HepG2 (cell line): ENCODE results near the gene GBA3. TPM values are rescaled to one million over a fixed set of nuclear protein-coding genes. Genes with fewer than 3 reads are reported as not detected.

Experiments used
- ATAC-seq: fragments of 200-7000 bp; cut with Tn5 transposase; 3 replicates; pipeline ENCODE4 v1.9.1; 2020; ENCODE audit warnings: mild to moderate bottlenecking, moderate library complexity
- BruUV-seq: library from RNA; stranded (reverse); fragments of 400-500 nt; replicated peaks from 2 replicates; lab custom pipeline; 2021; lab: Mats Ljungman, UMichigan
- CTCF ChIA-PET: fragments of 300-600 bp; formaldehyde crosslinking; extraction: SDS; loops from one replicate; lab custom pipeline; 2021; ENCODE audit warnings: low total read pairs, inconsistent platforms, low intra/inter-chr PET ratio; lab: Yijun Ruan, JAX
- POLR2A ChIA-PET: fragments of 350-600 bp; sonication (Branson Sonifier 250); formaldehyde crosslinking; loops from one replicate; lab custom pipeline; 2020; ENCODE audit warnings: antibody characterized with exemption, inconsistent platforms; lab: Yijun Ruan, JAX
- DNase-seq: peaks from one replicate; pipeline ENCODE4 v3.0.0-alpha.2; 2015; ENCODE audit warnings: low spot score
- FAIRE-seq: peaks from 3 replicates; lab custom pipeline; 2011; peaks lifted over from hg19 to GRCh38; lab: Jason Lieb, UNC
- H2AFZ ChIP-seq: one replicate; pipeline ENCODE4 v1.6.1; 2011; ENCODE audit warnings: low read length, inconsistent platforms
- H3K27ac ChIP-seq: fragments of 300-600 bp; 3 replicates; pipeline ENCODE4 v1.8.0; 2011; ENCODE audit warnings: mixed run types, mild to moderate bottlenecking, mixed read lengths, low read length, inconsistent platforms; ENCODE audit not compliant: insufficient read depth; ENCODE audit errors: extremely low read length
- H3K27me3 ChIP-seq, 2 experiments: fragments of 200-600 bp in 1 of 2; 2 replicates in 1 of 2; 3 replicates in 1 of 2; pipeline versions ENCODE4 v1.6.0 to v1.8.0; 2011; ENCODE audit warnings: low read length in 2 of 2, mild to moderate bottlenecking in 2 of 2, moderate library complexity in 2 of 2, inconsistent platforms in 1 of 2; ENCODE audit not compliant: insufficient read depth in 2 of 2, control insufficient read depth in 1 of 2
- H3K36me3 ChIP-seq, 2 experiments: fragments of 200-600 bp in 1 of 2; replicated peaks in 1 of 2; 2 replicates in 1 of 2; 3 replicates in 1 of 2; pipeline versions ENCODE4 v1.5.1 to v1.8.0; 2011; ENCODE audit warnings: low read length in 2 of 2, inconsistent platforms in 1 of 2; ENCODE audit not compliant: insufficient read depth in 2 of 2, control insufficient read depth in 1 of 2
- H3K4me1 ChIP-seq: 2 replicates; pipeline ENCODE4 v1.5.1; 2012; ENCODE audit warnings: low read length, inconsistent platforms; ENCODE audit not compliant: insufficient read depth
- H3K4me2 ChIP-seq: 2 replicates; pipeline ENCODE4 v1.6.0; 2011; ENCODE audit warnings: low read depth, low read length, inconsistent platforms
- H3K4me3 ChIP-seq, 3 experiments: fragments of 200-600 bp in 1 of 3; sonication (generic), shearing (Covaris generic) in 1 of 3; replicated peaks in 1 of 3; 2 replicates each; pipeline ENCODE4 v1.5.1; 2011 to 2016; ENCODE audit warnings: low read length in 3 of 3, inconsistent platforms in 2 of 3, low read depth in 2 of 3, mild to moderate bottlenecking in 2 of 3, control low read depth in 1 of 3, mixed read lengths in 1 of 3; ENCODE audit not compliant: insufficient read depth in 1 of 3
- H3K79me2 ChIP-seq: one replicate; pipeline ENCODE4 v1.6.1; 2011; ENCODE audit warnings: low read length, inconsistent platforms; ENCODE audit not compliant: insufficient read depth
- H3K9ac ChIP-seq: 2 replicates; pipeline ENCODE4 v1.6.0; 2011; ENCODE audit warnings: mild to moderate bottlenecking, low read depth, low read length, inconsistent platforms; ENCODE audit not compliant: insufficient read depth
- H3K9me3 ChIP-seq: 2 replicates; pipeline ENCODE4 v1.5.1; 2012; ENCODE audit warnings: mild to moderate bottlenecking, low read length
- H4K20me1 ChIP-seq: 2 replicates; pipeline ENCODE4 v1.6.0; 2011; ENCODE audit warnings: inconsistent platforms, mild to moderate bottlenecking, low read length, moderate library complexity; ENCODE audit not compliant: insufficient read depth
- BCL6 ChIP-seq: IDR thresholded peaks from 2 replicates; pipeline ENCODE4 v1.6.1; 2016; ENCODE audit warnings: missing genetic modification reagents, missing compliant biosample characterization
- CREM ChIP-seq, 2 experiments: sonication (generic) in 1 of 2; formaldehyde crosslinking in 1 of 2; IDR thresholded peaks; 2 replicates each; pipeline versions ENCODE4 v1.4.0 to v1.6.1; 2016 to 2020; ENCODE audit warnings: antibody characterized with exemption in 1 of 2, mild to moderate bottlenecking in 1 of 2, missing genetic modification reagents in 1 of 2
- ELK4 ChIP-seq: sonication (generic); formaldehyde crosslinking; IDR thresholded peaks from 2 replicates; pipeline ENCODE4 v1.9.0; 2021; ENCODE audit warnings: missing genetic modification reagents, borderline replicate concordance
- GTF2F1 ChIP-seq: fragments of 150-350 bp; IDR thresholded peaks from 2 replicates; pipeline ENCODE4 v1.6.1; 2014; ENCODE audit warnings: low read length
- HMG20B ChIP-seq: conservative IDR thresholded peaks from 2 replicates; pipeline ENCODE4 v1.6.1; 2016; ENCODE audit warnings: missing genetic modification reagents, missing compliant biosample characterization
- KDM5B ChIP-seq: sonication (generic); formaldehyde crosslinking; IDR thresholded peaks from 2 replicates; pipeline ENCODE4 v1.4.0; 2020; ENCODE audit warnings: missing genetic modification reagents, mild to moderate bottlenecking, borderline replicate concordance
- NCOR1 ChIP-seq: fragments of 200-600 bp; sonication (generic); IDR thresholded peaks from 2 replicates; pipeline ENCODE4 v1.7.0; 2017; ENCODE audit warnings: antibody characterized with exemption, low read length, borderline replicate concordance
- SIX4 ChIP-seq: sonication (generic); formaldehyde crosslinking; IDR thresholded peaks from 2 replicates; pipeline ENCODE4 v1.4.0; 2020; ENCODE audit warnings: missing genetic modification reagents
- SMARCE1 ChIP-seq: fragments of 450-650 bp; IDR thresholded peaks from 2 replicates; pipeline ENCODE4 v1.6.1; 2017; ENCODE audit warnings: borderline replicate concordance
- SOX13 ChIP-seq, 3 experiments: fragments of 450-650 bp in 1 of 3; sonication (generic) in 1 of 3; formaldehyde crosslinking in 1 of 3; IDR thresholded peaks in 2 of 3; conservative IDR thresholded peaks in 1 of 3; 2 replicates each; pipeline versions ENCODE4 v1.5.0 to v1.6.1; 2016 to 2020; ENCODE audit warnings: antibody characterized with exemption in 1 of 3, mild to moderate bottlenecking in 1 of 3, missing compliant biosample characterization in 1 of 3, missing genetic modification reagents in 1 of 3, moderate library complexity in 1 of 3
- SP1 ChIP-seq, 2 experiments: fragments of 450-650 bp in 1 of 2; sonication (generic) in 1 of 2; formaldehyde crosslinking in 1 of 2; IDR thresholded peaks; 2 replicates each; pipeline versions ENCODE4 v1.4.0 to v1.6.1; 2016 to 2020; ENCODE audit warnings: missing genetic modification reagents in 1 of 2
- TP53 ChIP-seq: sonication (generic); formaldehyde crosslinking; conservative IDR thresholded peaks from 2 replicates; pipeline ENCODE4 v1.4.0; 2020; ENCODE audit warnings: missing genetic modification reagents
- ZBTB33 ChIP-seq: sonication (generic); formaldehyde crosslinking; IDR thresholded peaks from 2 replicates; pipeline ENCODE4 v1.4.0; 2020; ENCODE audit warnings: missing genetic modification reagents
- ZFP36 ChIP-seq: fragments of 150-350 bp; IDR thresholded peaks from 2 replicates; pipeline ENCODE4 v1.6.1; 2018; ENCODE audit warnings: borderline replicate concordance, low read length, low read depth; ENCODE audit not compliant: partially characterized antibody
- ZNF639 ChIP-seq: conservative IDR thresholded peaks from 2 replicates; pipeline ENCODE4 v1.6.1; 2018; ENCODE audit warnings: missing genetic modification reagents
- ZNF724P ChIP-seq: sonication (generic); formaldehyde crosslinking; IDR thresholded peaks from 2 replicates; pipeline ENCODE4 v1.8.0; 2022; ENCODE audit warnings: missing genetic modification reagents, borderline replicate concordance
- ZNF841 ChIP-seq: sonication (generic); formaldehyde crosslinking; IDR thresholded peaks from 2 replicates; pipeline ENCODE4 v1.8.1; 2023; ENCODE audit warnings: missing genetic modification reagents, borderline replicate concordance
- ZNF883 ChIP-seq: sonication (generic); formaldehyde crosslinking; IDR thresholded peaks from 2 replicates; pipeline ENCODE4 v1.5.1; 2020; ENCODE audit warnings: mild to moderate bottlenecking, missing genetic modification reagents; ENCODE audit errors: not compliant biosample characterization
- WGBS: methylation state at CpG from one replicate; pipeline ENCODE4 v1.1.6; 2017; ENCODE audit warnings: low lambda C conversion rate; 5-methylcytosine and 5-hydroxymethylcytosine counted together
- in situ Hi-C: cut with HindIII; loops from 2 replicates; pipeline ENCODE4 v1.10.0; 2017; ENCODE audit warnings: low pct_unique_long_range_greater_than_20kb; ENCODE audit not compliant: extremely low pct_ligation_motif_present
- intact Hi-C: fragments of 100-400 bp; cut with micrococcal nuclease; formaldehyde crosslinking; loops from one replicate; pipeline ENCODE4 v1.10.0; 2022; ENCODE audit not compliant: unreplicated experiment
- polyA plus RNA-seq, 8 experiments: library from polyadenylated mRNA; depleted of rRNA in 3 of 8; stranded (reverse) in 7 of 8; unstranded in 1 of 8; fragments of >200 nt; fragmentation: Illumina TruSeq in 4 of 8; extraction: Trizol in 4 of 8; gene quantifications; 2 replicates each; pipeline versions ENCODE4 v1.2.1 to v1.2.3, GENCODE V29; 2011 to 2016; ENCODE audit warnings: low read depth in 4 of 8, missing spikeins in 1 of 8, mixed read lengths in 1 of 8; ENCODE audit not compliant: insufficient read depth in 1 of 8
- total RNA-seq, 5 experiments: library from RNA; depleted of rRNA; stranded (reverse); fragments of >200 nt; fragmentation: Illumina TruSeq; extraction: Trizol; gene quantifications; 2 replicates each; pipeline ENCODE4 v1.2.3, GENCODE V29; 2016; ENCODE audit warnings: low read depth in 1 of 5
- TF ChIP-seq, protein P1 (sequence below): sonication (generic); formaldehyde crosslinking; conservative IDR thresholded peaks from 2 replicates; pipeline ENCODE4 v1.5.0; 2020; ENCODE audit warnings: missing genetic modification reagents

The GBA3 gene
- total and polyA plus RNA-seq, 2 of the 13 experiments (the other 11 are each of a cell fraction or from before 2014, with no cell fraction given), result 0.18 TPM; not detected in 1

DNA sequence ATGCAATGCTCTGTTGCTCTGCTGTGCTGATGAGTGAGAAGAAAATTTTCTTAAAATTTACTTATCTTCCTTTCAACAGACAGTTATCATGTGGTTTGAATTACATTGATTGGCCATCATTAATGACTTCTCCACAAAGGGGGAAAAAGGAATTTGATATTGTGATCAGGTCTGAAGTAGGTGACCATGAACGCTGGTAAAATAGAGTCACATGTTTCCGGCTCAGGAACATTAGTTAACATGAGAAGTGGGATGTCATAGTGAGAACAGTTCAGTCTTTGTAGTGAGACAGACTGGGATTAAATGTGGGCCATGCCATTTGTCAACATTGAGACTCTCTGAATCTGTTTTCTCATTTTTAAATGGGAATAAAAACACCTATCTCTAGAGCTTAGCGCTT, 50.6 kb downstream of the GBA3 start:
- Histone ChIP-seq H2AFZ (no peak overlapping the region), H3K36me3 (no peaks in the 10 kb centered on the region), H3K4me1 (no peaks in the 10 kb centered on the region), H3K27ac (no peak overlapping the region), H3K9ac (no peak overlapping the region), H4K20me1 (no peaks in the 10 kb centered on the region), H3K79me2 (no peaks in the 10 kb centered on the region), H3K27me3 (no peaks in the 10 kb centered on the region), H3K4me2 (no peak overlapping the region), H3K4me3 (no peak overlapping the region), H3K9me3 (no peaks in the 10 kb centered on the region)
- ATAC-seq, result no peak
- in situ Hi-C loops, result no loop called here
- TF ChIP-seq GTF2F1 (no peak), ZBTB33 (CRISPR knock-in tag) (no peak), SP1 (IDR thresholded peaks at IDR 0.05) (no peak), SP1 (CRISPR knock-in tag; IDR thresholded peaks at IDR 0.05) (no peak), ZNF883 (CRISPR knock-in tag) (no peak), BCL6 (CRISPR knock-in tag) (no peak), SMARCE1 (no peak), TP53 (CRISPR knock-in tag) (no peak), ZNF841 (CRISPR knock-in tag) (no peak), ZNF639 (CRISPR knock-in tag) (no peak), HMG20B (CRISPR knock-in tag) (no peak), ZNF724P (CRISPR knock-in tag) (no peak), SIX4 (no peak), ELK4 (CRISPR knock-in tag) (no peak), CREM (IDR thresholded peaks at IDR 0.05) (no peak), CREM (CRISPR knock-in tag; IDR thresholded peaks at IDR 0.05) (no peak), ZFP36 (no peak), SOX13 (IDR thresholded peaks at IDR 0.05) (no peak), SOX13 (CRISPR knock-in tag; conservative IDR thresholded peaks at IDR 0.05 in 1 of 2, IDR thresholded peaks at IDR 0.05 in 1 of 2) (no peak), NCOR1 (no peak), KDM5B (CRISPR knock-in tag) (no peak)
- TF ChIP-seq, protein P1, sequence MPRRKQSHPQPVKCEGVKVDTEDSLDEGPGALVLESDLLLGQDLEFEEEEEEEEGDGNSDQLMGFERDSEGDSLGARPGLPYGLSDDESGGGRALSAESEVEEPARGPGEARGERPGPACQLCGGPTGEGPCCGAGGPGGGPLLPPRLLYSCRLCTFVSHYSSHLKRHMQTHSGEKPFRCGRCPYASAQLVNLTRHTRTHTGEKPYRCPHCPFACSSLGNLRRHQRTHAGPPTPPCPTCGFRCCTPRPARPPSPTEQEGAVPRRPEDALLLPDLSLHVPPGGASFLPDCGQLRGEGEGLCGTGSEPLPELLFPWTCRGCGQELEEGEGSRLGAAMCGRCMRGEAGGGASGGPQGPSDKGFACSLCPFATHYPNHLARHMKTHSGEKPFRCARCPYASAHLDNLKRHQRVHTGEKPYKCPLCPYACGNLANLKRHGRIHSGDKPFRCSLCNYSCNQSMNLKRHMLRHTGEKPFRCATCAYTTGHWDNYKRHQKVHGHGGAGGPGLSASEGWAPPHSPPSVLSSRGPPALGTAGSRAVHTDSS, result no peak
- FAIRE-seq, result no peak
- no peak for DNase-seq
- intact Hi-C loops, result no loop called here
- ChIA-PET POLR2A (no interaction called here), CTCF (no interaction called here)
- no TSS peak for BruUV-seq
- 37% methylated on average over 3 of the region's 3 CpGs for WGBS
